Mesenchymal stem cell (in vitro differentiated cells and primary cell): ENCODE measurements around the gene FCER1A. TPM values are rescaled to one million over a fixed set of nuclear protein-coding genes. Genes with fewer than 3 reads are reported as not detected.

Experiments used
- DNase-seq: peaks from one replicate; pipeline ENCODE4 v3.0.0-alpha.2; 2013
- H2AFZ ChIP-seq: one replicate; pipeline ENCODE4 v1.6.1; 2013; ENCODE audit warnings: low read depth, mild to moderate bottlenecking, control low read depth, inconsistent platforms, low read length, moderate library complexity
- H2AK5ac ChIP-seq: 2 replicates; pipeline ENCODE4 v1.6.1; 2013; ENCODE audit warnings: low read length, moderate library complexity, mild to moderate bottlenecking, inconsistent platforms; ENCODE audit not compliant: severe bottlenecking
- H2BK120ac ChIP-seq: one replicate; pipeline ENCODE4 v1.6.1; 2013; ENCODE audit warnings: low read depth, mild to moderate bottlenecking, inconsistent platforms, low read length, moderate library complexity
- H2BK12ac ChIP-seq, 2 experiments: one replicate each; pipeline ENCODE4 v1.6.1; 2013; ENCODE audit warnings: inconsistent platforms in 2 of 2, low read length in 2 of 2, mild to moderate bottlenecking in 2 of 2, moderate library complexity in 2 of 2, control low read depth in 1 of 2
- H2BK15ac ChIP-seq: one replicate; pipeline ENCODE4 v1.6.1; 2013; ENCODE audit warnings: mild to moderate bottlenecking, low read depth, inconsistent platforms; ENCODE audit not compliant: poor library complexity, severe bottlenecking
- H2BK5ac ChIP-seq: 2 replicates; pipeline ENCODE4 v1.6.1; 2013; ENCODE audit warnings: low read depth, mild to moderate bottlenecking, low read length, control low read depth, inconsistent platforms; ENCODE audit not compliant: poor library complexity, severe bottlenecking
- H3K14ac ChIP-seq, 2 experiments: one replicate each; pipeline ENCODE4 v1.6.1; 2013; ENCODE audit warnings: inconsistent platforms in 2 of 2, low read length in 2 of 2, control low read depth in 1 of 2, mild to moderate bottlenecking in 1 of 2, moderate library complexity in 1 of 2
- H3K18ac ChIP-seq, 2 experiments: one replicate each; pipeline ENCODE4 v1.6.1; 2013; ENCODE audit warnings: inconsistent platforms in 2 of 2, low read length in 2 of 2, control low read depth in 1 of 2, low read depth in 1 of 2, mild to moderate bottlenecking in 1 of 2
- H3K23ac ChIP-seq, 2 experiments: one replicate each; pipeline ENCODE4 v1.6.1; 2013; ENCODE audit warnings: inconsistent platforms in 2 of 2, low read length in 2 of 2, mild to moderate bottlenecking in 2 of 2, moderate library complexity in 2 of 2, control low read depth in 1 of 2
- H3K27ac ChIP-seq: 2 replicates; pipeline ENCODE4 v1.5.1; 2013; ENCODE audit warnings: mild to moderate bottlenecking, moderate library complexity, low read length, control low read depth, inconsistent platforms; ENCODE audit not compliant: poor library complexity, severe bottlenecking
- H3K27me3 ChIP-seq, 2 experiments: 2 replicates each; pipeline versions ENCODE4 v1.6.1 to v1.7.0; 2013; ENCODE audit warnings: low read length in 2 of 2, mild to moderate bottlenecking in 2 of 2, moderate library complexity in 2 of 2, control low read depth in 1 of 2, inconsistent platforms in 1 of 2; ENCODE audit not compliant: control insufficient read depth in 1 of 2, insufficient read depth in 1 of 2
- H3K36me3 ChIP-seq, 2 experiments: 2 replicates each; pipeline versions ENCODE4 v1.6.1 to v1.7.0; 2013; ENCODE audit warnings: low read length in 2 of 2, control low read depth in 1 of 2, inconsistent platforms in 1 of 2, low read depth in 1 of 2, mild to moderate bottlenecking in 1 of 2; ENCODE audit not compliant: insufficient read depth in 2 of 2, control insufficient read depth in 1 of 2
- H3K4ac ChIP-seq, 2 experiments: one replicate each; pipeline ENCODE4 v1.6.1; 2013; ENCODE audit warnings: inconsistent platforms in 2 of 2, low read length in 2 of 2, mild to moderate bottlenecking in 2 of 2, moderate library complexity in 2 of 2, control low read depth in 1 of 2, low read depth in 1 of 2
- H3K4me1 ChIP-seq: 2 replicates; pipeline ENCODE4 v1.6.1; 2013; ENCODE audit warnings: low read depth, low read length, control low read depth; ENCODE audit not compliant: control insufficient read depth, insufficient read depth
- H3K4me2 ChIP-seq: 2 replicates; pipeline ENCODE4 v1.6.1; 2013; ENCODE audit warnings: low read length, mild to moderate bottlenecking, inconsistent platforms; ENCODE audit not compliant: poor library complexity, severe bottlenecking
- H3K4me3 ChIP-seq, 2 experiments: 2 replicates each; pipeline versions ENCODE4 v1.5.1 to v1.7.0; 2013; ENCODE audit warnings: low read length in 2 of 2, mild to moderate bottlenecking in 2 of 2, control low read depth in 1 of 2, low read depth in 1 of 2; ENCODE audit not compliant: insufficient read depth in 1 of 2
- H3K79me1 ChIP-seq: replicated peaks from 2 replicates; pipeline ENCODE4 v1.6.1; 2013; ENCODE audit warnings: mild to moderate bottlenecking, control low read depth, low read length, inconsistent platforms; ENCODE audit not compliant: poor library complexity, severe bottlenecking
- H3K9ac ChIP-seq: 2 replicates; pipeline ENCODE4 v1.7.0; 2013; ENCODE audit warnings: mild to moderate bottlenecking, low read length, moderate library complexity
- H3K9me3 ChIP-seq: 2 replicates; pipeline ENCODE4 v1.7.0; 2013; ENCODE audit warnings: mild to moderate bottlenecking, low read length; ENCODE audit not compliant: control insufficient read depth
- H4K8ac ChIP-seq: one replicate; pipeline ENCODE4 v1.6.1; 2013; ENCODE audit warnings: inconsistent platforms, mild to moderate bottlenecking, low read length, moderate library complexity
- H4K91ac ChIP-seq: one replicate; pipeline ENCODE4 v1.6.1; 2013; ENCODE audit warnings: mild to moderate bottlenecking, low read length, inconsistent platforms
- WGBS: methylation state at CpG from one replicate; pipeline ENCODE4 v1.1.7; 2013; ENCODE audit warnings: mixed read lengths; 5-methylcytosine and 5-hydroxymethylcytosine counted together
- polyA plus RNA-seq, 2 experiments: library from polyadenylated mRNA; stranded (reverse); fragments of 200-250 nt; gene quantifications; one replicate each; pipeline ENCODE4 v1.2.3, GENCODE V29; 2013

Gene FCER1A
- not detected for polyA plus RNA-seq (2013, experiment 1 of 2)
- polyA plus RNA-seq (2013, experiment 2 of 2), result not detected

DNA sequence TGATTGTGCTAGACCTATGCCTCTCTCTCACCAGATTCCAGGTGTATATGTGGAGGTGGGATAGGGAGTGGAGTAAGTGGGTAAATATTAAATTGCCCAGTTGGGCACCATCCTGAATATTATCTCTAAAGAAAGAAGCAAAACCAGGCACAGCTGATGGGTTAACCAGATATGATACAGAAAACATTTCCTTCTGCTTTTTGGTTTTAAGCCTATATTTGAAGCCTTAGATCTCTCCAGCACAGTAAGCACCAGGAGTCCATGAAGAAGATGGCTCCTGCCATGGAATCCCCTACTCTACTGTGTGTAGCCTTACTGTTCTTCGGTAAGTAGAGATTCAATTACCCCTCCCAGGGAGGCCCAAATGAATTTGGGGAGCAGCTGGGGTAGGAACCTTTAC lies at the start of gene FCER1A:
Gene FCER1A, plus strand, starts transcription at position 242 of the 400 bp plus-strand sequence. Its CDS starts 29 bp downstream, at position 271.
- Histone ChIP-seq H2AK5ac (no peak within 1 kb of the TSS), H3K36me3 (no peaks in the 10 kb centered on the region), H3K4me1 (no peaks in the 10 kb centered on the region), H2BK15ac (no peak within 1 kb of the TSS), H3K27me3 (no peaks in the 10 kb centered on the region), H2BK5ac (no peak within 1 kb of the TSS), H2AFZ (no peak within 1 kb of the TSS), H2BK120ac (no peak within 1 kb of the TSS), H3K79me1 (no peaks in the 10 kb centered on the region), H4K91ac (no peak within 1 kb of the TSS), H3K4ac (no peak within 1 kb of the TSS), H4K8ac (no peak within 1 kb of the TSS), H2BK12ac (no peak within 1 kb of the TSS), H3K4me3 (no peak within 1 kb of the TSS), H3K27ac (no peak within 1 kb of the TSS), H3K18ac (no peak within 1 kb of the TSS), H3K23ac (no peak within 1 kb of the TSS), H3K4me2 (no peak within 1 kb of the TSS), H3K9ac (no peak within 1 kb of the TSS), H3K9me3 (no peaks in the 10 kb centered on the region), H3K14ac (no peak within 1 kb of the TSS)
- 71% methylated on average over 1 of the region's 1 CpG for WGBS
- DNase-seq, result no peak

DNA sequence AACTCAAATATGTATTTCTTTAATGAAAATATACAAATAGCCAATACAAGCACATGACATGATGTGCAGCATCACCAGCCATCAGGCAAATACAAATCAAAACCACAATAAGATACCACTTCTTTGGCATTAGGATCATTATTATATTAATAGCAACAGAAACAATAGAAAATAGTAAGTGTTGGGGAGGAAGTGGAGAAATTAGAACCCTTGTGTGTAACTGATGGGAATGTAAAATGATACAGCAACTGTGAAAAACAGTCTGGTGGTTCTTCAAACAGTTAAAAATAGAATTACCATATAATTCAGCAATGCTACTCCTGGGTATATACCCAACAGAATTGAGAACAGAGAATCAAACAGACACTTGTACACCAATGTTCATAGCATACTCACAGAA lies 40.8 kb upstream of the FCER1A start:
- Histone ChIP-seq H4K8ac (no peak overlapping the region), H3K4me1 (no peaks in the 10 kb centered on the region), H3K27ac (no peak overlapping the region), H3K4me3 (no peak overlapping the region), H3K79me1 (no peaks in the 10 kb centered on the region), H3K4me2 (no peak overlapping the region), H4K91ac (no peak overlapping the region), H3K27me3 (no peaks in the 10 kb centered on the region), H2BK5ac (no peak overlapping the region), H2BK15ac (no peak overlapping the region), H3K14ac (no peak overlapping the region), H3K18ac (no peak overlapping the region), H3K36me3 (no peaks in the 10 kb centered on the region), H3K23ac (no peak overlapping the region), H3K9me3 (no peaks in the 10 kb centered on the region), H3K4ac (no peak overlapping the region), H2BK12ac (no peak overlapping the region), H2BK120ac (no peak overlapping the region), H2AK5ac (no peak overlapping the region), H3K9ac (no peak overlapping the region), H2AFZ (no peak overlapping the region)
- DNase-seq, result no peak

DNA sequence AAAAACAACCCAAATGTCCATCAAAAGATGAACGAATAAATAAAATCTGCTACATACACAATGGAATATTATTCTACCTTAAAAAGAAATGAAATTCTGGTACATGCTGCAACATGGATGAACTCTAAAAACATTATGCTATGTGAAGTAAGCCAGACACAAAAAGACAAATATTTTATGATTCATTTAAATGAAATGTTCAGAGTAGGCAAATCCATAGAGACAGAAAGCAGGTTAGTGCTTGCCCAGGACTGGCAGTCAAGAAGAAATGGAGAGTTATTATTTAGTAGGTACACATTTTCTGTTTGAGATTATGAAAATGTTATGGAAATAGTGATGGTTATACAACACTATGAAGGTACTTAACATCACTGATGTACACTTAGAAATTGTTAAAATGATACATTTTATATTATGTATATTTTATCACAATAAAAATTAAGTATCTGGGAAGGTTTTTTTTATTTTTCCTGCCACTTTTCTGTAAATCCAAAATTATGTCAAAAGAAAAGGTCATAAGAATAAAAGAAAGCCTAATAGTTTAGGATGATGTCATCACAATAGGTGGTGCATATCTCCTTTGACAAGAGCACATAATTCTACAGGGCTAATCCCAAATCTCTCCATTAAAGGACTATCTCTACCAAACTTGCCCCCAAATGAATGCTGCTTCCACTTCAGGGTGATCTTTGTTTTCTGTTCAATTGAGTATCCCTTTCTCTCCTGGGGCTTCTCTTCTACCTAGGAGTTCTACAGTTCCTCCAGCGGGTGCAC lies 40.2 kb upstream of the FCER1A start:
- H3K4ac ChIP-seq, result no peak overlapping the region
- no peak overlapping the region for H3K4me2 ChIP-seq
- H3K9me3 ChIP-seq, result no peaks in the 10 kb centered on the region
- H2BK12ac ChIP-seq, result no peak overlapping the region
- no peak overlapping the region for H2AFZ ChIP-seq
- H3K36me3 ChIP-seq, result no peaks in the 10 kb centered on the region
- DNase-seq, result no peak
- no peak overlapping the region for H3K23ac ChIP-seq
- no peak overlapping the region for H3K27ac ChIP-seq
- no peak overlapping the region for H3K9ac ChIP-seq
- WGBS, result no CpG with 5 or more reads among the region's 2 CpGs
- no peaks in the 10 kb centered on the region for H3K79me1 ChIP-seq
- H4K91ac ChIP-seq, result no peak overlapping the region
- no peak overlapping the region for H2BK120ac ChIP-seq
- no peak overlapping the region for H2BK5ac ChIP-seq
- no peak overlapping the region for H4K8ac ChIP-seq
- H3K4me1 ChIP-seq, result no peaks in the 10 kb centered on the region
- no peak overlapping the region for H3K4me3 ChIP-seq
- no peak overlapping the region for H2BK15ac ChIP-seq
- no peak overlapping the region for H3K14ac ChIP-seq
- H2AK5ac ChIP-seq, result no peak overlapping the region
- H3K18ac ChIP-seq, result no peak overlapping the region
- no peaks in the 10 kb centered on the region for H3K27me3 ChIP-seq

DNA sequence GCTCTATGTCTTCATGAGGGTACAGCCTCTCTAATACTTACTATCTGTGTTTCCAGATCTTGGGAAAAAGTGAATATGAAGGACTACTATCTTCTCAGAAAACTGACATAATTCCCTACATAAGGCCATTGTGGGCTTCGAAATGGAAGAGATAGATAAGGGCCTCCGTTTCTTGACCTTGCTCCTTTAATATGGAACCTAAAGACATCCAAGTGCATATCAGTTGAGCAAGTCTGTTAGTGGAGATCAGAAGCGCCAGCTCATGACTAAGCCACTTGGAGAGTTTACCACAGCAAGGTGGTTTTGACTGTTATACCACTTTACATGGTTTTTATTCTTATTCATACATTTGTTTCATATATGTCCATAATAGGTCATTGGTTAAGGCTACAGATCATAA lies 35.3 kb upstream of the FCER1A start:
- Histone ChIP-seq H3K4me1 (no peaks in the 10 kb centered on the region), H2BK12ac (no peak overlapping the region), H3K9ac (no peak overlapping the region), H3K14ac (no peak overlapping the region), H4K8ac (no peak overlapping the region), H2AK5ac (no peak overlapping the region), H3K27ac (no peak overlapping the region), H3K4me2 (no peak overlapping the region), H2BK120ac (no peak overlapping the region), H2BK5ac (no peak overlapping the region), H3K36me3 (no peaks in the 10 kb centered on the region), H2BK15ac (no peak overlapping the region), H4K91ac (no peak overlapping the region), H3K9me3 (peaks cover 13% of the 10 kb centered on the region), H3K27me3 (no peaks in the 10 kb centered on the region), H3K18ac (no peak overlapping the region), H3K4ac (no peak overlapping the region), H3K79me1 (no peaks in the 10 kb centered on the region), H2AFZ (no peak overlapping the region), H3K4me3 (no peak overlapping the region), H3K23ac (no peak overlapping the region)
- no peak for DNase-seq
- no CpG with 5 or more reads among the region's 3 CpGs for WGBS
